ENCODE results near the gene WDR74. TPM values are rescaled to one million over a fixed set of nuclear protein-coding genes. Genes with fewer than 3 reads are reported as not detected.

WDR74 gene
- total and polyA plus RNA-seq, 2 of the 13 experiments (the other 11 are each of a cell fraction or from before 2014, with no cell fraction given) = 77.0 to 83.3 TPM

DNA sequence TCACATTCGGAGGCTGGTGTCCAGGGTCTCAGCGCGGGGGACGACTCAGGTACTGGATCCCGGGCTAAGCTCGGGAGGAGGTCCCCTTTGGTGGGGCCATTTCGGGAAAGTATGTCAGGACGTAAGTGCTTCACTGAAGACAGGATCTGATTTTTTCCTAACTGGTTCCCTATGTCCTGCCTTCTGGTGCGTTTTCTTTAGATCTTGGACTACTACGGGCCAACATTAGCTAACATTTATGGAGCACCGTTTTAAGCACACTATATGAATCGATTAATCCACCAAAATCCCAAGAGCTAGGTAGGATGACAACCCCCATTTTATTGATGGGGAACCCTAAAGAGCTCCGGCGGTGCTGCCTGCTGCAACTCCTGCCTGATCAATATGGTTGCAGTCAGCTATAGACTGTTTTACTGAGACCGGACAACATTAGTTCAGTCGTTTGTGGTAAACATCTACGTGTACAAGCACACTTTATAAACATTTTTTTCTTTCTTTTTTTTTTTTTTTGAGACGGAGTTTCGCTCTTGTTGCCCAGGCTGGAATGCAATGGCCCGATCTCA, 17.0 kb upstream of the WDR74 start:
- Histone ChIP-seq H3K79me2 (ENCODE audit: insufficient read depth, low read length) (peaks cover 65% of the 10 kb centered on the region), H3K4me2 (ENCODE audit: low read depth, low read length) (peak overlapping the region; percentile 97), H4K20me1 (ENCODE audit: insufficient read depth, low read length) (peaks cover 34% of the 10 kb centered on the region), H3K9ac (ENCODE audit: insufficient read depth, low read depth, low read length) (peak overlapping the region; percentile 99), H3K36me3 (replicated peaks in 1 of 2; ENCODE audit: control insufficient read depth in 1 of 2, insufficient read depth in 2 of 2, low read length in 2 of 2) (peaks cover 11 to 33% of the 10 kb centered on the region in 2 experiments), H3K27me3 (ENCODE audit: control insufficient read depth in 1 of 2, insufficient read depth in 2 of 2, low read length in 2 of 2) (no peaks in the 10 kb centered on the region; a peak in 1 of 5 replicates), H3K4me3 (replicated peaks in 1 of 3; ENCODE audit: insufficient read depth in 1 of 3, low read depth in 2 of 3, low read length in 3 of 3) (peak overlapping the region; percentile 59 to 86 (median 78)), H2AFZ (ENCODE audit: low read length) (no peak overlapping the region), H3K9me3 (ENCODE audit: low read length) (no peaks in the 10 kb centered on the region), H3K4me1 (ENCODE audit: insufficient read depth, low read length) (peaks cover 77% of the 10 kb centered on the region), H3K27ac (ENCODE audit: extremely low read length, insufficient read depth, low read length) (peak overlapping the region; percentile 91)
- ChIA-PET POLR2A (interaction anchor here (0.7 to 9.4 kb wide), 29 partner anchors 9 to 1381 kb away, joined by 3 to 362 read pairs (median 9); partner anchors contain the start of genes B3GAT3, C11orf98, CSKMT and HNRNPUL2), CTCF (ENCODE audit: low intra/inter-chr PET ratio, low total read pairs) (no interaction called here)
- DNase-seq (ENCODE audit: low spot score) (no peak), FAIRE-seq (no peak), ATAC-seq (0 out of 3 replicates have a peak, but pooled peaks have one; percentile 8)
- intact Hi-C loops (cut with micrococcal nuclease; ENCODE audit: unreplicated experiment) (loop anchor here (1.0 kb wide), 1 partner anchor 25 kb away; no protein-coding TSS in a partner anchor), in situ Hi-C loops (cut with HindIII; ENCODE audit: extremely low pct_ligation_motif_present, low pct_unique_long_range_greater_than_20kb) (no loop called here)
- BruUV-seq (replicated peaks) = TSS peak; percentile 92
- under 1% methylated on average over 15 of the region's 20 CpGs for WGBS (ENCODE audit: low lambda C conversion rate)
- TF ChIP-seq SMAD1 (CRISPR knock-in tag; IDR thresholded peaks at IDR 0.05; ENCODE audit: borderline replicate concordance, low read depth) (no peak), ZNF781 (CRISPR knock-in tag; IDR thresholded peaks at IDR 0.05; ENCODE audit: borderline replicate concordance, not compliant biosample characterization) (peak; percentile 4), ZNF678 (CRISPR knock-in tag; IDR thresholded peaks at IDR 0.05) (no peak), ZNF670 (CRISPR knock-in tag; IDR thresholded peaks at IDR 0.05; ENCODE audit: borderline replicate concordance) (0 out of 2 replicates have a peak, but pooled peaks have one; percentile 15), EED (CRISPR knock-in tag; IDR thresholded peaks at IDR 0.05) (0 out of 2 replicates have a peak, but pooled peaks have one; percentile 16), DBP (CRISPR knock-in tag; IDR thresholded peaks at IDR 0.05; ENCODE audit: not compliant biosample characterization) (no peak), ZBTB44 (CRISPR knock-in tag; IDR thresholded peaks at IDR 0.05) (no peak), BORCS8-MEF2B (CRISPR knock-in tag; IDR thresholded peaks at IDR 0.05) (no peak), ZNF317 (CRISPR knock-in tag; IDR thresholded peaks at IDR 0.05) (0 out of 2 replicates have a peak, but pooled peaks have one; percentile 19), ZNF772 (CRISPR knock-in tag; IDR thresholded peaks at IDR 0.05) (no peak), CHCHD3 (CRISPR knock-in tag; IDR thresholded peaks at IDR 0.05) (no peak)
- TF ChIP-seq, protein P1, sequence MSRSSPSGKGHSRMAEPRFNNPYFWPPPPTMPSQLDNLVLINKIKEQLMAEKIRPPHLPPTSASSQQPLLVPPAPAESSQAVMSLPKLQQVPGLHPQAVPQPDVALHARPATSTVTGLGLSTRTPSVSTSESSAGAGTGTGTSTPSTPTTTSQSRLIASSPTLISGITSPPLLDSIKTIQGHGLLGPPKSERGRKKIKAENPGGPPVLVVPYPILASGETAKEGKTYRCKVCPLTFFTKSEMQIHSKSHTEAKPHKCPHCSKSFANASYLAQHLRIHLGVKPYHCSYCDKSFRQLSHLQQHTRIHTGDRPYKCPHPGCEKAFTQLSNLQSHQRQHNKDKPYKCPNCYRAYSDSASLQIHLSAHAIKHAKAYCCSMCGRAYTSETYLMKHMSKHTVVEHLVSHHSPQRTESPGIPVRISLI (CRISPR knock-in tag; IDR thresholded peaks at IDR 0.05; ENCODE audit: borderline replicate concordance) = 0 out of 2 replicates have a peak, but pooled peaks have one; percentile 4
- TF ChIP-seq, protein P2, sequence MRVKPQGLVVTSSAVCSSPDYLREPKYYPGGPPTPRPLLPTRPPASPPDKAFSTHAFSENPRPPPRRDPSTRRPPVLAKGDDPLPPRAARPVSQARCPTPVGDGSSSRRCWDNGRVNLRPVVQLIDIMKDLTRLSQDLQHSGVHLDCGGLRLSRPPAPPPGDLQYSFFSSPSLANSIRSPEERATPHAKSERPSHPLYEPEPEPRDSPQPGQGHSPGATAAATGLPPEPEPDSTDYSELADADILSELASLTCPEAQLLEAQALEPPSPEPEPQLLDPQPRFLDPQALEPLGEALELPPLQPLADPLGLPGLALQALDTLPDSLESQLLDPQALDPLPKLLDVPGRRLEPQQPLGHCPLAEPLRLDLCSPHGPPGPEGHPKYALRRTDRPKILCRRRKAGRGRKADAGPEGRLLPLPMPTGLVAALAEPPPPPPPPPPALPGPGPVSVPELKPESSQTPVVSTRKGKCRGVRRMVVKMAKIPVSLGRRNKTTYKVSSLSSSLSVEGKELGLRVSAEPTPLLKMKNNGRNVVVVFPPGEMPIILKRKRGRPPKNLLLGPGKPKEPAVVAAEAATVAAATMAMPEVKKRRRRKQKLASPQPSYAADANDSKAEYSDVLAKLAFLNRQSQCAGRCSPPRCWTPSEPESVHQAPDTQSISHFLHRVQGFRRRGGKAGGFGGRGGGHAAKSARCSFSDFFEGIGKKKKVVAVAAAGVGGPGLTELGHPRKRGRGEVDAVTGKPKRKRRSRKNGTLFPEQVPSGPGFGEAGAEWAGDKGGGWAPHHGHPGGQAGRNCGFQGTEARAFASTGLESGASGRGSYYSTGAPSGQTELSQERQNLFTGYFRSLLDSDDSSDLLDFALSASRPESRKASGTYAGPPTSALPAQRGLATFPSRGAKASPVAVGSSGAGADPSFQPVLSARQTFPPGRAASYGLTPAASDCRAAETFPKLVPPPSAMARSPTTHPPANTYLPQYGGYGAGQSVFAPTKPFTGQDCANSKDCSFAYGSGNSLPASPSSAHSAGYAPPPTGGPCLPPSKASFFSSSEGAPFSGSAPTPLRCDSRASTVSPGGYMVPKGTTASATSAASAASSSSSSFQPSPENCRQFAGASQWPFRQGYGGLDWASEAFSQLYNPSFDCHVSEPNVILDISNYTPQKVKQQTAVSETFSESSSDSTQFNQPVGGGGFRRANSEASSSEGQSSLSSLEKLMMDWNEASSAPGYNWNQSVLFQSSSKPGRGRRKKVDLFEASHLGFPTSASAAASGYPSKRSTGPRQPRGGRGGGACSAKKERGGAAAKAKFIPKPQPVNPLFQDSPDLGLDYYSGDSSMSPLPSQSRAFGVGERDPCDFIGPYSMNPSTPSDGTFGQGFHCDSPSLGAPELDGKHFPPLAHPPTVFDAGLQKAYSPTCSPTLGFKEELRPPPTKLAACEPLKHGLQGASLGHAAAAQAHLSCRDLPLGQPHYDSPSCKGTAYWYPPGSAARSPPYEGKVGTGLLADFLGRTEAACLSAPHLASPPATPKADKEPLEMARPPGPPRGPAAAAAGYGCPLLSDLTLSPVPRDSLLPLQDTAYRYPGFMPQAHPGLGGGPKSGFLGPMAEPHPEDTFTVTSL (CRISPR knock-in tag; IDR thresholded peaks at IDR 0.05; ENCODE audit: borderline replicate concordance) = 0 out of 2 replicates have a peak, but pooled peaks have one; percentile 54

Measured in HepG2 (cell line).